ENCODE results near the gene FLT3.

DNA sequence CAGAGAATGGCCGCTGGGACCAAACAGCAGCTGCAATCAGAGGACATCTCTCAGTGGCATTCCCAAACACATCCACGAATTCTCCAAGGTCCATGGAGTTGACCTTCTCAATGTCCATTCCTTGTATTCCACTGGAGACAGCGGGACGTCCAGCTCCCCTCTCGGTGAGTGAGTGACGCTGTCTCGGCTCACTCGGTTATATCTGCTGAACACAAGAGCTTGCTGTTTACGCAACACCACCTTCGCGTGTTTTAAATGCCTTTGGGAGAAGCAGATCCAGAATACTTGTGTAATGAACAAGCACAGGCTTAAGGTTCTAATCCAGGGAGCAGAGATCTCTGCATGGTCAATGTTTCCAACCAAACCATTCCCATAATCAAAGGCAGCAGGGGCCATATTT, 111.9 kb downstream of the FLT3 start, which contains the start of gene URAD:
- TF ChIP-seq, protein P1, sequence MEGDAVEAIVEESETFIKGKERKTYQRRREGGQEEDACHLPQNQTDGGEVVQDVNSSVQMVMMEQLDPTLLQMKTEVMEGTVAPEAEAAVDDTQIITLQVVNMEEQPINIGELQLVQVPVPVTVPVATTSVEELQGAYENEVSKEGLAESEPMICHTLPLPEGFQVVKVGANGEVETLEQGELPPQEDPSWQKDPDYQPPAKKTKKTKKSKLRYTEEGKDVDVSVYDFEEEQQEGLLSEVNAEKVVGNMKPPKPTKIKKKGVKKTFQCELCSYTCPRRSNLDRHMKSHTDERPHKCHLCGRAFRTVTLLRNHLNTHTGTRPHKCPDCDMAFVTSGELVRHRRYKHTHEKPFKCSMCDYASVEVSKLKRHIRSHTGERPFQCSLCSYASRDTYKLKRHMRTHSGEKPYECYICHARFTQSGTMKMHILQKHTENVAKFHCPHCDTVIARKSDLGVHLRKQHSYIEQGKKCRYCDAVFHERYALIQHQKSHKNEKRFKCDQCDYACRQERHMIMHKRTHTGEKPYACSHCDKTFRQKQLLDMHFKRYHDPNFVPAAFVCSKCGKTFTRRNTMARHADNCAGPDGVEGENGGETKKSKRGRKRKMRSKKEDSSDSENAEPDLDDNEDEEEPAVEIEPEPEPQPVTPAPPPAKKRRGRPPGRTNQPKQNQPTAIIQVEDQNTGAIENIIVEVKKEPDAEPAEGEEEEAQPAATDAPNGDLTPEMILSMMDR (IDR thresholded peaks at IDR 0.05), result no peak
- no peak for TF ChIP-seq POLR2A (IDR thresholded peaks at IDR 0.05)
- TF ChIP-seq EP300 (IDR thresholded peaks at IDR 0.05), result no peak
